GM21515 (cell line): ENCODE measurements around the gene PBX1.

Experiments
- ATAC-seq: cut with Tn5 transposase; IDR thresholded peaks from one replicate; pipeline ENCODE4 v1.9.1; 2021; ENCODE audit not compliant: unreplicated experiment

Gene PBX1

DNA sequence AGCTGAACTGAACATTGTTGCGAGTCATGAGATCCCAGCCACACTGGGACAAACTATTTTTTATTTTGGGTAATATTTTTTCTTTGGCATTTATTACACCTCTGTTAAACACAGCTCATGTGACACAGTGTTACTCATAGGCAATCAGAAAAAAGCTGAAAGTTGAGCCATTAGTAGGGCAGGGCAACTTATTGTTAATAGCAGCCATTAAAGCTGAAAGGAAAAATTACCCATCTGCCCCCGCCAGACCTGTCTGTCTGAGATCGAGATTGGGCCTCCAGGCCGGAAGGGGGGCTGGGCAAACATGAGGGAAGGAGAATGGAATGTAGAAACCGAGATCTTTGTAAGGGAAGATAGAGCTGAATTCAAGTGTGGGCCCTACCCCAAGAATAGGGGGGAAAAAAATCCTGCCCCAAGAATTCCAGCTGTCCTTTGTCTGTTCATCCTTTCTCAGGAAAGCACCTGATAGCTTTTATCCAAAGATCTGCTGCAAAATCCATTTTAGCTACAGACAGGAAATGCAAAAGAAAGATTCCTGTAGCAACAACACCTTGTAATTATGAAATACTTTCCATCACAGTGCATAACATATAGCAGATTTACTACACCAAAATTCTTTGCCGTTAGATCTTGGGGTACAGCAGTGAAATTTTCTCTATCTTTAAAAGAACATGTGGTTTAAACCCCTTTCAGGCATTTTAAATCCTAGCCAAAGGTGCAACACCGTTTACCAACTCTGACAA is 212.8 kb downstream of the PBX1 start:
- no peak for ATAC-seq

DNA sequence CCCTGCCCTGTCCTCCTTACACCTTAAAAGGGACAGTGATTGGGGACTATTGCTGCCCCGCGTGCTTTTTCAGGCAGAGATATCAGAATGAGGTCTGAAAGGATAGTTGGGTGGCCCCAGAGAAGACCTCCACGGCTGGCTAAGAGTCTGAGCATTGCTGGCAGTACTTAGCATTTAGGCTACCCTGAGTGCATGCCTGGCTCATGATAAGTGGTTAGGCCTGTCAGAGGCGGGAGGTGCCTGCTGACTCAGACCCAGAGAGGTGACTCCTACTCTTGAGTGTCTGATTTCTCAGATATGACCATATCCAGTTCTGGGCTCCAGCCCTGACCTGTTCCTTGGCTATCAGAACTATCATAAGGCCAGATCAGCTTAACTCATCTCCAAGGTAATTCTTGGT is 213.7 kb downstream of the PBX1 start:
- no peak for ATAC-seq

DNA sequence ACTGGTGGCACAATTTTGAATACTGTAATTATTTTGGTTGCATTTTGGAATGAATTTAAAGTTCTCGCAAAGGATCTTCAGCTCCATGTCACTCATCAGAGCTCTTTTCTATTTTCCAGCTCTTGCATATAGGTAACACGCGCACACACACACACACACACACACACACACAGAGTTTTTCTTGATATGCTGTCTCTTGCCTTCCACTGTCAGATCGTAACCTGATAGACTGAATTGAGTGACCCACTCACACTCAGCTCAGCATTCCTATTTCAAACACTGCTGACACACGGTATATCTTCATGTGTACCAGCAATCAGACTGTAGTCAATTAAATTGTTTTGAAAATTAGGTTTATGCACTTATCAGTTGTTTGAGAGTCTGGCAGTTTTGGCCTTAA is 214.1 kb downstream of the PBX1 start:
- no peak for ATAC-seq

DNA sequence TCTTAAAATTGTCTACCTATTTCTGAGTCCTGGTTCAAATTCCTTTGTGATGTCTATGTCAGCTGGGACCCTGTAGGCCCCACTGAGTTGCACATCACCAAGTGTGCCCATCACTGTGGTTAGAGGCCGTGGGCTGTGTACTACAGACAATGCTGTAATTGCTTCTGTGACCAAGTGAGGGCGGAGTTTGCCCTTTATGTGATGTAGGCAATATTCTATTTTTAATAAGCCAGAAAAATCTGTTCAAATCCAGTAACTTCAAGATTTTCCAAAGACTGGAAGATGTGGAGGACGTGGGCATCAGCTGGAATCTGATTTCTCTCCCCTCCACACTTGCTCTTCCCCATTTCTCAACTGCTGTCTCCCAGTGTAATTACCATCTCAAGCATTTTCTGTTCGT is 215.4 kb downstream of the PBX1 start:
- ATAC-seq, result no peak

DNA sequence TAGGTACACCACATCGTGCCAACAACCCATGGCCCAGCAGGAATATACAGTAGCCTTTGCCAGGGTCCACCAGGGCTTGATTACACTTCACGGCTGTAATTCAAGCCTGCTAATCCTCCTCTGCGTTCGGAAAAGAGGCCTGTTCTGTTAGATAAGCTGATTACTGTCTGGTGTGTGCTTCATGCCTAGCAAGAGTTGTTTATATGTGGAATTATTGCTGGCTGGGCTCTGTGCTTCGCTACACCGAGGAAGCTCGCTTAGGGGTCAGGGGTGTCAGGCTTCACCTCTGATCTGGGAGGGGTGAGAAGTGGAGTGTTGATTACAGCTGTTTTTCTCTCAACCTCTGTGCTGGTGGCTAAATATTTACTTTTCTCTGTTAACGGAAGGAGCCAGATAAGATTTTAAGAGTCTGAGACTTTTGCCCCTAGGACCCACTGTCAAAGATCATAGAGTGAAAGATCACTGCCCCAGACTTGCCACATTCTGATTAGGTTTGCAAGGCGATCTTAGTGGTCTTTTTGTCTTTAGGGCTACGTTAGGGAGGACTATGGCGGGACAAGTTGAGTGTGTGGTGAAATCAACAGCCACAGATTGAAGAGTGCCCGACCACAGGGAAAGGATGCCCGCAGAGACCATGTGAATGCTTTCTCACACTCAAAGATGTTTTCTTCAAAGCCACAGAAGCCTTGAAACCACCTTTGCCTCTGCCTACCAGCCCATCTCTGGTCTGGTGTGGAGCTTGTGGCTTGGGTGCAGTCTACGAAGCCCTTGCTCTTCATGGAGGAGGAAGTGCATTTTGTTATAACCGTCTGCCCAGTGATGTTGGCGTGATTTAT is 216.1 kb downstream of the PBX1 start:
- ATAC-seq, result no peak

DNA sequence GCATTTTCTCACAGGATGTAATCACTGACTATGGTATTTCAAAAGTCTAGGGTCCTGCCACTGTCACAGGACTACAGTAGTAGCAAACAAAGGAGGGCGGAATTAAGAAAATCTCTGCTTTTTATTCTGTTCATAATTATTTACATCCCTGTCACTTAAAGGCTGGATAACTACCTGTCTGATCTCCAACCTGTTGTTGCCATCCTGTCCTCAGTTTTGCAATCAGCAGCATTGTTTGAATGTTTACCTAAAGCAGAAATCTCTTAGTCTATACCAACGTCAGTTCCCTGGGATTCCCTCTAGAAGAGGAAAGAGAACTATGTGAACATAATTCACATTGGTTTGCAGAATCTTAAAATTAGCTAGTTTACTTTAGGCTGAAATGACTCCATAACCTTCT is 218.5 kb downstream of the PBX1 start:
- ATAC-seq, result no peak

DNA sequence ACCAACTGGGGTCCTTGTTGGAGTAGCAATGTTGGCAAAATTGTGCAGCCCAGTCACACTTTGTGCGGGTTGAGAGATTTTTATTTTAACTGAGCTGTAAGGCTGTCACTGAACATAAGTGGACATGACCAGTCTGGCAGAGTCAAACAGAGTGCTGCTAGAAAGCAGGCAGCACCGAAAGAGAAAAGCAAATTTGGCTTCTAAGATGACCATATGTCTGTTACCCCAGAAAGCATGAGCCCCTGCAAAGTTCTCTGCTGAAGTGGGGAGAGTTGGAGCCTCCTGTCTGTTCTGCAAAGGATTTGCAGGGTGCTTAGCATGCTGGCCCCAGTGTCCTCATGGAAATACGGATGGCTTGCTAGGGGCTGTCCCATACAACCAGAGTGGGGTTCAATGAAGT is 220.4 kb downstream of the PBX1 start:
- no peak for ATAC-seq

DNA sequence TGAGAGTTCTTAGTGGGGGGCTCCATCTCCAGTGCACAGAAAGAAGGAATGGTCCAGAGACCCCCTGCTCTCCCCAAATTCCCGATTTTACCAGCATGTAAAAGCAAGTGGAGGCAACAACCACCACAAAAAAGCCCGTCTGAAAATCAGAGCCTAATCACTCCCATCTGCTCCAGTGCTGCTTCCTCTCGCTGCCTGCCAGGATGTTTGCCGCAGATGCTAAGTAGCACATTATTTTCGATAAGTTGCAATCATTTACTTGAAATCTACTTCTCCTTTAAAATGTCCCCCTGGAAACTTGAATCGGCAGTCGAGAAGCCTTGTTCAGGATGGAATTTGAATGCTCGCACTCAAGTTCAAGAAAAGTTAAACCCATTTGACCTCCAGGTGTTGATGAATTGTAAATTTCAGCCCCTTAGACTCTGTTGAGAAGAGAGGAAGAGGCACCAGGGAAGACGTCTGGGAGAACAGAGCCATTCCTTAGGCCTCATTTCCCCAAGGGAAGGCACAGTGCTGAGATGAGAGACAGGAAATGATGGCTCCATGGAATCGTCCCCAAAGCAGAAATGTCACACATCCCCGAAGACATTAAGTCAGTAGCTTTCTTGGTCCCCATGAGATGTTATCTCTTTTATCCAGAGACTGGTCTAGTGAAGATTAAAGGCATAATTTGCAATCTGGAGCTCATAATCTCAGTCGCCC is 221.3 kb downstream of the PBX1 start:
- ATAC-seq, result no peak

DNA sequence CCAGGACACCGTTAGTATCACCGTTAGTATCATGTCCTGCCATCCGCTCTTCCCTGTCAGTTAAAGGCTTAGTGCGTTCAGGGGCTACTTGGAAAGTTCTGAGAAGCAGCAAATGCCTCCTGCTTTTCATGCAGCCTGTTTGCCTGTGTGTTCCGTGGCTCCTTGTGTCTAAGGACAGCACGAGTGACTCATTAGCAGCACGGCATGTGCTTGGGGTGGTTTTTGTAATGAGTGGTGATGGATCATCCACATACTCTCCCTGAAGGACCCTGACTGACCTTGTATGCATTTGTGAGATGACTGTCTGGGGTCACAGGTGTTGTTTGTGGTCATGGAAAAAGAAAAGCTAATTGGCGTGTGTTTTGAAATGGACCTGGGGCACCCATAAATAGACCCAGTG is 221.9 kb downstream of the PBX1 start:
- no peak for ATAC-seq

DNA sequence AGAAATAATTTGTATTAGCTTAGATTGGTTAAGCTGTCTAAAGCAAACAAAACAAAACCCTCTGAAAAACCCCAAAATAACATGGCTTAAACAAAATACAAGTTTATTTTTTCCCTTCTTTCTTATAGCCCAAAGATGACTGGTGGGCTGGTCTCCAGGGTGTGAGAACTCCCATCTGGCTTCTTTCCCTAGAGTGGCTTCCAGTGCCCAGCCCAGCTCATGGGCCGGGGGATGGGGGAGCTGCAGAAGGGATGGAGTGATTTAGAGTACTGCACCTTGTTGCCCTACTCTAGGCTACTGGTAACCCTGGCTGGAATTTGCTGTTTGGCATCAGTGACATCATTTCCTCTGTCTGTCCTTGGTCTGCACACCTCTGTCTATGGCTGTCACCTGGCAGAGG is 223.0 kb downstream of the PBX1 start:
- no peak for ATAC-seq

DNA sequence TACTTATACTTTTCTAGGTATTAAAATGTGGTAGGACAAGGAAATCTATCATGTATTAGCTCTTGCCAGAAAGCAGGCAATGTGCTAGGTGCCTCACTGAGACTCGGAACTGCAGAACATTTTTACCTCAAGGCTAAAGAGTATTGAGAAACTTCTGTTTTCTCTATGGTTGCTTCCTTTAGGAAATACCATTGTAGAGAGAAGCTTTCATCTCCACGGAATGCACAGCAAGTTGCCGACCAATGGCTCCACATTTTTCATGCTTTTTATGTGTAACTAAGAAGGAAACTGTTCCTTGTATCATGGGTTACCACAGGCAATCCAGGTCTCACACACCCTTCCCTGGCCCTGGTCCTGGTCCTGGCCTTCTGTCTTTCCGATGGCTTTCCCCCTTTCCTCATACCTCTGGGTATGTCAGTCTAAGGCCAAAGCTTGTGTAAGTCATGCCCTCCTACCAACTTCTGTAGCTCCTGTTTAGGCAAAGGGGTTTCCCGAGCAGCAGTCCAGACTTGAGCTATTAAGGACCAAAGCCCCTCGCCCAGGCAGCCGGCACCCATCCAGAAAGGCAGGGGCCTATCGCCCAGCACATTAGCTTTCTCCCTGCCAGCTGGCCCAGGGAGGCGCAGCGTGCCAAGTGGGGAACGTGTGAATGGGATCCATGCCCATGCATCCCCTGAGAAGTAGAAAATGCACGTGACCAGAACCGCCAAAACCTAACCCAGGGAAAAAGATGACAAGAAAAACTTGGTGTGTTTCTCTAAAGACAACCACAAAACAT is 225.0 kb downstream of the PBX1 start:
- no peak for ATAC-seq

DNA sequence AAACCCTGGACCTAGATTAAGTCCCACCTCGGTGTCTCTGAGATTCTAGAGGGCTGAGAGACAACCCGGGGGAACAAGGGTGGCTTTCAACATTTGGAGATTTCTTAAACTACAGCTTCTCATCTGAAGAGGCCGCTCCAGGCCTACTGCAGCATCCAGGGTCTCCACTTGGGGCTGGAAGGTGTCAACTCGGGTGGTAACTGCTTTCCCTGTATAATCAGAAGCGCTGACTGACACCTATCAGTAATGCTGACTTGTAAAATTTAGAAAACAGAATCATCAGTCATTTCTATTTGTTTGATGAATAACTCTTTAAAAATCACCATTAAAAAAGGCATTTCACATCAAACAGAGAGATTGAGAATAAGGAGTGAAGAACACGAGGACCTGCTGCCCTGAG is 226.0 kb downstream of the PBX1 start:
- ATAC-seq, result no peak

DNA sequence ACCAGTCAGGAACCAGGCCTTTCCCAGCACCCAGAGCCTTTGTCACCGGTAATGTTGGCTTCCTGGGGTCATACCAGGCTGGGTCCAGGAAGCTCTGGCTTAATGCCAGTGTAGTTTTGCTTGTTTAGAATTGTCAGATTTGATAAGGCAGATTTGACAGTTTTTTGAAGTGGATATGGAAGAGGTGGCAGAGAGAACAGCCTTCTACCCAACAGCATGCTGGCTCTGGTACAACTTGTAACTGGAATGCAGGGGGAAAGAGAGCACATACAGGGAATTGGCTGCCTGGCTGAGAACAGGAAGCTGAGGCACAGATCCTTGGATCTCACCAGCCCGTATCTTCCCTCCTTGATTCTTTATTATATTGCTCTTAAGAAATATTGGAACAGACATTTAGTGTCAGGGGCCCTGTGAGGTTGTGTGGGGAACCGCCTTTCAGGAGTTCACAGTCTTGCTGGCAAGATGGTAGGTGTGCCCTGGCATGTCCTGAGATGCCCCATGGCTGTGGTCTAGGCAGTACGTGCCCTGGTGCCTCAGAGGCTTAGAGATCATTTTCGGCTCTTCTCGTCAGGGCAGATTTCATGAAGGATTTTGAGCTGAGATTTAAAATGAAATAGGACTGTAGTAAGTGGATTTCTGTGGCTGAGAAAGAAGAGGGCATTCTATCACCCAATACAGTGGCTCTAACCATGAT is 227.0 kb downstream of the PBX1 start:
- ATAC-seq, result no peak

DNA sequence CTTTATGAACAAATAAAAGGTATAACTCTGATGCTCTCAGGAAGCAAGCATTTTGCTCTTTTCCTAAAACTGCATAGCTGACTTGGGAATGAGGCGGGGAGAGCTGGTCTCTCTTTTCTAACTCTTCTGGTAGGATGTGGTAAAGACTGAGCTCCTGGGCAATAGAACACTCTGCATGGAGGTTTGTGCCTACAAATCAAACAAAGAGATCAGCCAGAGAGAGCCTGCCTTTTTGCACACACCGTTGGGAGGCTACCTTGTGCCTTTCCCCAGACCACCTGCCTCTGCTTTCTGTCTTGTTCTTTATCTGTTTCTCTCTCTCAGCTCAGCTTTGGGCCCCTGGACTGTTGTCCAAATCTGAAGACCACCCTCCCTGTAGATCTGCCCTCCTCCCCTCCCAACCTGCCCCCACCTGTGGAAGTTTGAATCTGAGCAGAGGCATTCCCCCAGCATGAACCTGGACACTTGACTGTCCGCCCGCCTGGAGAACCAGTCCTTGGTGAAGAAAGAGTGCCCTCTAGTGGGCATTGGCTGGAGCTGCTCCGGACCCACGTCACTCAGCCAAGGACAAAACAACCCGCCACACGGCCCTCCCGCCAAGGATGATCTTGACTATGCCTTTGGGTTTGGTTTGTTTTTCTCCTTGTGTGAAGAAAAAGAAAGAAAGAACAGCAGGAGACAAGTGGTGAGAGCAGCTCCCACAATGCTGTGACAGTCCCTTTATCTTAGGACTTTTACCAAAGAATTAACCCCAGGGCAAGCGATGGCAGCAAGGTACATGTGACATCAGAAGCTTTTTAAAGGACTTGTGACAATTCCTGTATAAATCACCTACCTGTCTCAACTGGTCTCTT is 228.2 kb downstream of the PBX1 start:
- peak; percentile 98 for ATAC-seq

DNA sequence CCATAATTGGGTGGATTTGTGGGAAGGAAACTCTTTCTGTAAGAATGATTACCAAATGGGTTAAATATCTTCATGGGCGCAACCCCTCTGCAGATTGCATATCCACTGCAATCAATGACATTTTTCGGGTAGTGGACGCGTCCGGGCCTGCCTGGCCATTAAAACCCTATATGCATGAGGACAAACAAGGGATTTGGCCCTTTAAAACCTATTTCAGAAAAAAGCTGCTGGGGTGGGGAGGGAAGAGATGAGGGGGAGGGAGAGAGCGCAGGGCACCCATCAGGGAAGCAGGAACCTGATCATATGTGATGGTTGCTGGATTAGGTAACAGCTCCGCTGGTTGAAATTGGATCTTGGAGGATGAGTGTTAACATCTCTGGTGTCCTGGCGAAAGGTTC is 228.8 kb downstream of the PBX1 start:
- ATAC-seq, result no peak

DNA sequence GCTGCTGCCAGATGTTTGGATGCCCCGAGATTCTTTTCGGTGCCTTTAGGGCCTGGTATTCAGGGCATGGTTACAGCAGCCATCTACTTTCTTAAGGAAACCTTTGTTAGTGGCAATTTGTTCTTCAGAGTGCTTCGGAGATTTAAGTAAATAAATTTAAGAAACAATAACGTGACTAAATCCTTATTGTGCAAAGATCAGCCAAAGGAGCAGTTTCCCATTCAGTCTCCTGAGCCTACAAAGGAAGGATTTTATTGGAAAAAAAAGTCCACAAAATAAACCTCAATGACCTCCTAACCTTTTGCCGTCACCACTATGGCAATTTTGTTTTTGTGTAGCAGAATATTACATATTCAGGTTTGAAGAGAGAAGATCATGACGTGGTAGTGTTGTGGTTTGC is 231.1 kb downstream of the PBX1 start:
- no peak for ATAC-seq

DNA sequence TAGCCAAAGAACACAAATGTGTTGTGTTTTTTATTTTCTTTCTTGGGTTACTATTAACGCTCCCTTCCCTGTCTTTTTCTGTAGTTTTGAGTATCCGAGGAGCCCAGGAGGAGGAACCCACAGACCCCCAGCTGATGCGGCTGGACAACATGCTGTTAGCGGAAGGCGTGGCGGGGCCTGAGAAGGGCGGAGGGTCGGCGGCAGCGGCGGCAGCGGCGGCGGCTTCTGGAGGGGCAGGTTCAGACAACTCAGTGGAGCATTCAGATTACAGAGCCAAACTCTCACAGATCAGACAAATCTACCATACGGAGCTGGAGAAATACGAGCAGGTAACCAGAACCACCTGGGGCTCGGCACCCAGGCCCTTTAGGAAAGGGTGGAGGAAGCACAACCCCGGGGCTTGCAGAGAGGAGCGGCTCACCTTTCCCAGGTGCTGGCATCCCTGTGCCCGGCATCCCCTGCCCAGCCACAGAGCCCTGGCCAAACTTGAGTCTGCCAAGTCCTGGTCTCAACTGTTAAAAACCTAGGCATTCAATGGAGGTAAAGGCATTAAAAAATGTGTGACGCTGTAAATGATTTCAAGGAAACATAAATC is 233.5 kb downstream of the PBX1 start:
- ATAC-seq, result no peak

DNA sequence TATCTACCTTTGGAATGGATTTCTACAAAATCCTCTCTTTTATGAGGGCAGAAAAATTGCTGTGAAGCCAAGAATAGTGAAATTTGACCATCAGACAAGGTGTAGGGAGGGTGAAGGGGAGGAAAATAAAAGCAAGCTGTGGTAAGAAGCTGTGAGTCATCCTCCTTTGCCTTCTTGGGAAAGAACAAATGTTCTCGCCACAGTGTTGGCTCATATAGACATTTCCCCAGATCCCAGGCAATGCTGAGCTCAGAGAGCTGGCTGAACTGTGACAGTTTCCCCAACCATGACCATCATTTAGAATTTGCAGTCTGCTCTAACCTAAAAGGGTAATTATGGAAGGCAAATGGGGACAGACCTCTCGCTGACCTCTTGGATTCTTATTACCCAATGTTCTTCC is 235.4 kb downstream of the PBX1 start:
- ATAC-seq, result no peak

DNA sequence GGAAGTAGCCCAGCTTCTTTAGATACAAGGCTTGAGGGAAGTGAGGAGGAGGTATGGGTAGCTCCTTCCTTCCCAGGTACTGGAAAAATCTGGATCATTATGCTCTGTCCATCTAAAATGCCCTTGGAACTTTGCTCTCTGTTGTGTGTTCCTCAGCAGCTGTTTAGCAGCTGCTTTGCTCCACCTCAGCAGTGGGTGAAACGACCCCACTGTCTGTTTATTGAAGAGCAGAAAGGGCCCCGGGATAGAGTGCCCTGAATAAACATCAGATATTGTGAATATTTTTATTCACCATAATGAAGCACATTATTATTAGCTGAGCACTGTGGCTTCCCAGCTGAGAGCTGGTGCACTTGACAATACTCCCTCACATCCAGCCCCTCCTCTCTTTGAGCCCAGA is 237.9 kb downstream of the PBX1 start:
- ATAC-seq, result no peak
